SK-N-SH treated with all-trans-retinoic acid at 6 μM for 48 hours (cell line): ENCODE results near the gene PLRG1.

Experiments used
- ATAC-seq: fragments of 200-7000 bp; cut with Tn5 transposase; 3 replicates; pipeline ENCODE4 v1.9.1; 2020; ENCODE audit warnings: mild to moderate bottlenecking, moderate library complexity
- BACH2 ChIP-seq: fragments of 250-450 bp; sonication (Bioruptor Pico); IDR thresholded peaks from 2 replicates; pipeline ENCODE4 v1.9.0; 2021; ENCODE audit warnings: mild to moderate bottlenecking, borderline replicate concordance
- CREB5 ChIP-seq: fragments of 250-450 bp; sonication (Bioruptor Pico); IDR thresholded peaks from 2 replicates; pipeline ENCODE4 v1.5.1; 2020; ENCODE audit warnings: low read depth, mild to moderate bottlenecking, moderate library complexity
- CSDC2 ChIP-seq: fragments of 250-450 bp; sonication (Bioruptor Pico); IDR thresholded peaks from 2 replicates; pipeline ENCODE4 v1.5.0; 2020; ENCODE audit warnings: mild to moderate bottlenecking, moderate library complexity
- ESRRG ChIP-seq: fragments of 250-450 bp; sonication (Bioruptor Pico); IDR thresholded peaks from 2 replicates; pipeline ENCODE4 v1.6.1; 2021; ENCODE audit warnings: mild to moderate bottlenecking
- GLIS3 ChIP-seq: fragments of 250-450 bp; sonication (Bioruptor Pico); IDR thresholded peaks from 2 replicates; pipeline ENCODE4 v1.5.0; 2020; ENCODE audit warnings: mild to moderate bottlenecking, moderate library complexity
- ISL1 ChIP-seq: fragments of 250-450 bp; sonication (Bioruptor Pico); IDR thresholded peaks from 2 replicates; pipeline ENCODE4 v2.1.2; 2022; ENCODE audit warnings: mild to moderate bottlenecking, moderate library complexity
- OSR1 ChIP-seq: fragments of 250-450 bp; sonication (Bioruptor Pico); IDR thresholded peaks from 2 replicates; pipeline ENCODE4 v1.8.0; 2022; ENCODE audit warnings: moderate library complexity, mild to moderate bottlenecking, inconsistent platforms
- PATZ1 ChIP-seq: fragments of 250-450 bp; sonication (Bioruptor Pico); IDR thresholded peaks from 2 replicates; pipeline ENCODE4 v1.8.0; 2020; ENCODE audit warnings: mild to moderate bottlenecking, moderate library complexity, borderline replicate concordance
- PPARA ChIP-seq: fragments of 250-450 bp; sonication (Bioruptor Pico); IDR thresholded peaks from 2 replicates; pipeline ENCODE4 v1.5.0; 2020; ENCODE audit warnings: mild to moderate bottlenecking, borderline replicate concordance
- RARB ChIP-seq: fragments of 250-450 bp; sonication (Bioruptor Pico); IDR thresholded peaks from 2 replicates; pipeline ENCODE4 v1.8.0; 2021; ENCODE audit warnings: mild to moderate bottlenecking, moderate library complexity
- SNAI2 ChIP-seq: fragments of 250-450 bp; sonication (Bioruptor Pico); IDR thresholded peaks from 2 replicates; pipeline ENCODE4 v1.5.0; 2020; ENCODE audit warnings: mild to moderate bottlenecking, moderate library complexity
- TOX ChIP-seq: fragments of 250-450 bp; sonication (Bioruptor Pico); IDR thresholded peaks from 2 replicates; pipeline ENCODE4 v1.8.0; 2021; ENCODE audit warnings: mild to moderate bottlenecking, moderate library complexity, borderline replicate concordance
- TSHZ2 ChIP-seq: fragments of 250-450 bp; sonication (Bioruptor Pico); IDR thresholded peaks from 2 replicates; pipeline ENCODE4 v1.5.0; 2020; ENCODE audit warnings: mild to moderate bottlenecking, moderate library complexity
- ZFP30 ChIP-seq: fragments of 450-650 bp; formaldehyde crosslinking; IDR thresholded peaks from 2 replicates; pipeline ENCODE4 v1.5.0; 2022; ENCODE audit warnings: mild to moderate bottlenecking, moderate library complexity
- ZNF565 ChIP-seq: fragments of 450-650 bp; formaldehyde crosslinking; conservative IDR thresholded peaks from 2 replicates; pipeline ENCODE4 v1.5.0; 2020; ENCODE audit warnings: low read depth, mild to moderate bottlenecking, moderate library complexity
- ZNF70 ChIP-seq: fragments of 450-650 bp; formaldehyde crosslinking; IDR thresholded peaks from 2 replicates; pipeline ENCODE4 v1.5.0; 2020; ENCODE audit warnings: mild to moderate bottlenecking, moderate library complexity
- ZNF8 ChIP-seq: fragments of 450-650 bp; formaldehyde crosslinking; IDR thresholded peaks from 2 replicates; pipeline ENCODE4 v1.5.0; 2020; ENCODE audit warnings: mild to moderate bottlenecking, moderate library complexity
- TF ChIP-seq, protein P1 (sequence below): fragments of 250-450 bp; sonication (Bioruptor Pico); IDR thresholded peaks from 2 replicates; pipeline ENCODE4 v1.5.1; 2021; ENCODE audit warnings: mild to moderate bottlenecking, moderate library complexity
- TF ChIP-seq, protein P2 (sequence below): fragments of 250-450 bp; sonication (Bioruptor Pico); IDR thresholded peaks from 2 replicates; pipeline ENCODE4 v1.8.0; 2021; ENCODE audit warnings: low read depth, mild to moderate bottlenecking, moderate library complexity, borderline replicate concordance

The PLRG1 gene

DNA sequence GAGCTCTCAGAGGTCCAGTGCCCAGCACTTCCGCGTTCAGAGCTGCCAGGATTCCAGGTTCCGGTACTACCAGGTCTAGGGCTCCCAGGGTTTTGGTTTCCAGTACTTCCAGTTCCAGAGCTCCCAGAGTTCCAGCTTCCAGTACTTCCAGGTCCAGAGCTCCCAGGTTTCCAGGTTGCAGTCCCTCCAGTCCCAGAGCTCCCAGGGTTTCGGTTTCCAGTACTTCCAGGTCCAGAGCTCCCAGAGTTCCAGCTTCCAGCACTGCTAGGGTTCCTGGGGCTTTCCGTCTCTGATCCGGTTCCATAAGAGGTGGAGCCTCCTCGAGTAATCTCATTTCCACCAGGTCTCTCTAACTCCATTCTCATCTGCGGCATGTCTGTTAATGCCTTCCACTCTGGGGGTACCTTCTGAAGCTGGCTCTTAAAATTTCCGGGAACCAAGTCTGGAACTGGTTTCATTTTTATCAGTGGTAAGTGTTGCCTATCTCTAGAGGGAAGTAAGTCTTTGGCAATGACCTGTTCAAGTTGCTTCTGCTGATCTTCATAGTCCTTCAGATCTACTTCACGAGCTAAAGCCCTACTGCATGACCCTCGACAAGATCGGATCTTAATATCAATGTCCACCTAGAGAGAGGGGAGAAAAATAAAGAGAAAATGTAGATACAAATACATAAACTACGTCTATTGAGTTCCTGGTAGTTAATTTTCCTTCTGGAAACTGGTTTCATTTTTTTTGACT lies 36.3 kb upstream of the PLRG1 start:
- peak; percentile 30 for ATAC-seq
- TF ChIP-seq PATZ1 (CRISPR knock-in tag): no peak
- TF ChIP-seq ZNF70 (CRISPR knock-in tag): no peak
- TF ChIP-seq ZFP30 (CRISPR knock-in tag): no peak
- TF ChIP-seq, all 23 proteins: peak for 0

- no peak for TF ChIP-seq RARB (CRISPR knock-in tag)
- no peak for TF ChIP-seq TOX
- TF ChIP-seq TSHZ2 (CRISPR knock-in tag): no peak
- TF ChIP-seq, protein P1, sequence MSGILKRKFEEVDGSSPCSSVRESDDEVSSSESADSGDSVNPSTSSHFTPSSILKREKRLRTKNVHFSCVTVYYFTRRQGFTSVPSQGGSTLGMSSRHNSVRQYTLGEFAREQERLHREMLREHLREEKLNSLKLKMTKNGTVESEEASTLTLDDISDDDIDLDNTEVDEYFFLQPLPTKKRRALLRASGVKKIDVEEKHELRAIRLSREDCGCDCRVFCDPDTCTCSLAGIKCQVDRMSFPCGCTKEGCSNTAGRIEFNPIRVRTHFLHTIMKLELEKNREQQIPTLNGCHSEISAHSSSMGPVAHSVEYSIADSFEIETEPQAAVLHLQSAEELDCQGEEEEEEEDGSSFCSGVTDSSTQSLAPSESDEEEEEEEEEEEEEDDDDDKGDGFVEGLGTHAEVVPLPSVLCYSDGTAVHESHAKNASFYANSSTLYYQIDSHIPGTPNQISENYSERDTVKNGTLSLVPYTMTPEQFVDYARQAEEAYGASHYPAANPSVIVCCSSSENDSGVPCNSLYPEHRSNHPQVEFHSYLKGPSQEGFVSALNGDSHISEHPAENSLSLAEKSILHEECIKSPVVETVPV (CRISPR knock-in tag): no peak
- no peak for TF ChIP-seq ESRRG (CRISPR knock-in tag)
- TF ChIP-seq ZNF8 (CRISPR knock-in tag): no peak
- no peak for TF ChIP-seq CSDC2 (CRISPR knock-in tag)
- no peak for ATAC-seq
Measured at GRCh38 chr4:154585369-154586018, 35.3 kb upstream of the PLRG1 start.

GRCh38 chr4:154584259-154584658 lies 34.1 kb upstream of the PLRG1 start:
- no peak for ATAC-seq
- TF ChIP-seq TOX (no peak), OSR1 (CRISPR knock-in tag) (no peak), ZNF8 (CRISPR knock-in tag) (no peak), BACH2 (CRISPR knock-in tag) (no peak)
- TF ChIP-seq, all 23 proteins: peak for 0

DNA sequence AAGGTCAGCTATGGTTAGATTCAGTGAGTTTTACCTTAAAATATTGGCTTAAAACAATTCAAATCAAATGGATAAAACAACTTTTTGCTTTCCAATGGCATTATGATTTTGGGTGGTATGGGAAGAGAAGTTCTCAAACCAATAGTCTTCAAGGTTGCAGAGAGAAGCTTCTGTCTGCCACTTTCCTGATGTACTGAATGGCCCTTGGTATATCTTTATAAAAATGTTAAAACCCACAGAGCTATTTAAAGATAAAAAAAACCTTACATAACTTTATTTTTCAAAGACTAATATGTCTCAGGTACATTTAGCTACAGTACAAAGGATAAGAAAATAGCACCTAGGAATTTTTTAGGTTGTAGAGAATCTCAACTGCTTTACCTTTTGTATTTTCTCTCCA lies 33.5 kb upstream of the PLRG1 start:
- no peak for ATAC-seq
- TF ChIP-seq ISL1 (CRISPR knock-in tag): no peak
- TF ChIP-seq ZNF565 (CRISPR knock-in tag): no peak
- no peak for TF ChIP-seq BACH2 (CRISPR knock-in tag)
- TF ChIP-seq ZNF70 (CRISPR knock-in tag): no peak
- TF ChIP-seq CREB5 (CRISPR knock-in tag): no peak
- TF ChIP-seq, protein P2, sequence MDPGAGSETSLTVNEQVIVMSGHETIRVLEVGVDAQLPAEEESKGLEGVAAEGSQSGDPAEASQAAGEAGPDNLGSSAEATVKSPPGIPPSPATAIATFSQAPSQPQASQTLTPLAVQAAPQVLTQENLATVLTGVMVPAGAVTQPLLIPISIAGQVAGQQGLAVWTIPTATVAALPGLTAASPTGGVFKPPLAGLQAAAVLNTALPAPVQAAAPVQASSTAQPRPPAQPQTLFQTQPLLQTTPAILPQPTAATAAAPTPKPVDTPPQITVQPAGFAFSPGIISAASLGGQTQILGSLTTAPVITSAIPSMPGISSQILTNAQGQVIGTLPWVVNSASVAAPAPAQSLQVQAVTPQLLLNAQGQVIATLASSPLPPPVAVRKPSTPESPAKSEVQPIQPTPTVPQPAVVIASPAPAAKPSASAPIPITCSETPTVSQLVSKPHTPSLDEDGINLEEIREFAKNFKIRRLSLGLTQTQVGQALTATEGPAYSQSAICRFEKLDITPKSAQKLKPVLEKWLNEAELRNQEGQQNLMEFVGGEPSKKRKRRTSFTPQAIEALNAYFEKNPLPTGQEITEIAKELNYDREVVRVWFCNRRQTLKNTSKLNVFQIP: no peak
- TF ChIP-seq, protein P1 (CRISPR knock-in tag): no peak
- no peak for TF ChIP-seq SNAI2 (CRISPR knock-in tag)
- TF ChIP-seq ZNF8 (CRISPR knock-in tag): no peak
- no peak for TF ChIP-seq GLIS3 (CRISPR knock-in tag)
- TF ChIP-seq TOX: no peak
- TF ChIP-seq CSDC2 (CRISPR knock-in tag): no peak
- no peak for TF ChIP-seq PATZ1 (CRISPR knock-in tag)
- no peak for TF ChIP-seq PPARA (CRISPR knock-in tag)
